ENCODE data around the gene TMEM156. TPM values are rescaled to one million over a fixed set of nuclear protein-coding genes. Genes with fewer than 3 reads are reported as not detected.

The TMEM156 gene
- total and polyA plus RNA-seq, 2 experiments from 2014 or later, result not detected

DNA sequence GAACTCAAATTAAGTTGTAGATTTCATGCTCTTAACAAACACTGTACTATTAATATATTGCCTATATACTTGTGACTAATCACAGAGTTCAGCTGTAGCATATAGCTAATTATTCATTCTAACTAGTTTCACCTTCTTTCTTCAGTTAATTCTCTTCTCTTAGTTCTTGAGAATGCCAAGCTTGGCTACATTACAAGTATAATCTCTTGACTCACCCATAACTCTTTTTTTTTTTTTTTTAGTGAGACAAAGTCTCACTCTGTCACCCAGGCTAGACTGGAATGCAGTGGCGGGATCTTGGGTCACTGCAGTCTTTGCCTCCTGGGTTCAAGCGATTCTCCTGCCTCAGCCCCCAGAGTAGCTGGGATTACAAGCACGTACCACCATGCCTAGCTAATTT, 35.2 kb upstream of the TMEM156 start:
- Histone ChIP-seq H3K27me3 (ENCODE audit: insufficient read depth) (no peaks in the 10 kb centered on the region), H3K36me3 (ENCODE audit: insufficient read depth) (no peaks in the 10 kb centered on the region), H4K20me1 (replicated peaks; ENCODE audit: insufficient read depth) (0 out of 2 replicates have a peak, but pooled peaks cover 2% of the 10 kb centered on the region), H3K9me2 (ENCODE audit: insufficient read depth) (no peaks in the 10 kb centered on the region), H3K79me2 (replicated peaks; ENCODE audit: insufficient read depth) (peaks cover 6% of the 10 kb centered on the region; the same call in 1 of the 2 replicates), H3K4me3 (no peak overlapping the region), H3K4me2 (no peak overlapping the region), H2AFZ (no peak overlapping the region), H3K4me1 (ENCODE audit: insufficient read depth) (peaks cover 17% of the 10 kb centered on the region), H3K27ac (ENCODE audit: low read depth) (no peak overlapping the region), H3F3A (replicated peaks; ENCODE audit: low read depth) (no peaks in the 10 kb centered on the region)
- H3K27me3 Mint-ChIP-seq (ENCODE audit: insufficient read depth, low read depth, poor library complexity), result peaks cover 2% of the 10 kb centered on the region
- TF ChIP-seq NANOG (IDR thresholded peaks at IDR 0.05; ENCODE audit: borderline replicate concordance) (no peak), ZNF331 (CRISPR knock-in tag; IDR thresholded peaks at IDR 0.05; ENCODE audit: low read depth) (no peak), EZH2 (IDR thresholded peaks at IDR 0.05; ENCODE audit: low read depth, unreplicated experiment) (no peak), STAT1 (IDR thresholded peaks at IDR 0.05; ENCODE audit: unreplicated experiment) (no peak), EZH2phosphoT487 (IDR thresholded peaks at IDR 0.05; ENCODE audit: unreplicated experiment) (no peak), POLR2AphosphoS5 (IDR thresholded peaks at IDR 0.05; ENCODE audit: low read depth) (no peak), ZNF114 (CRISPR knock-in tag; IDR thresholded peaks at IDR 0.05) (no peak), CREB1 (CRISPR knock-in tag; IDR thresholded peaks at IDR 0.05; ENCODE audit: low read depth) (no peak), JUNB (IDR thresholded peaks at IDR 0.05; ENCODE audit: unreplicated experiment) (no peak)
- TF ChIP-seq, protein P1, sequence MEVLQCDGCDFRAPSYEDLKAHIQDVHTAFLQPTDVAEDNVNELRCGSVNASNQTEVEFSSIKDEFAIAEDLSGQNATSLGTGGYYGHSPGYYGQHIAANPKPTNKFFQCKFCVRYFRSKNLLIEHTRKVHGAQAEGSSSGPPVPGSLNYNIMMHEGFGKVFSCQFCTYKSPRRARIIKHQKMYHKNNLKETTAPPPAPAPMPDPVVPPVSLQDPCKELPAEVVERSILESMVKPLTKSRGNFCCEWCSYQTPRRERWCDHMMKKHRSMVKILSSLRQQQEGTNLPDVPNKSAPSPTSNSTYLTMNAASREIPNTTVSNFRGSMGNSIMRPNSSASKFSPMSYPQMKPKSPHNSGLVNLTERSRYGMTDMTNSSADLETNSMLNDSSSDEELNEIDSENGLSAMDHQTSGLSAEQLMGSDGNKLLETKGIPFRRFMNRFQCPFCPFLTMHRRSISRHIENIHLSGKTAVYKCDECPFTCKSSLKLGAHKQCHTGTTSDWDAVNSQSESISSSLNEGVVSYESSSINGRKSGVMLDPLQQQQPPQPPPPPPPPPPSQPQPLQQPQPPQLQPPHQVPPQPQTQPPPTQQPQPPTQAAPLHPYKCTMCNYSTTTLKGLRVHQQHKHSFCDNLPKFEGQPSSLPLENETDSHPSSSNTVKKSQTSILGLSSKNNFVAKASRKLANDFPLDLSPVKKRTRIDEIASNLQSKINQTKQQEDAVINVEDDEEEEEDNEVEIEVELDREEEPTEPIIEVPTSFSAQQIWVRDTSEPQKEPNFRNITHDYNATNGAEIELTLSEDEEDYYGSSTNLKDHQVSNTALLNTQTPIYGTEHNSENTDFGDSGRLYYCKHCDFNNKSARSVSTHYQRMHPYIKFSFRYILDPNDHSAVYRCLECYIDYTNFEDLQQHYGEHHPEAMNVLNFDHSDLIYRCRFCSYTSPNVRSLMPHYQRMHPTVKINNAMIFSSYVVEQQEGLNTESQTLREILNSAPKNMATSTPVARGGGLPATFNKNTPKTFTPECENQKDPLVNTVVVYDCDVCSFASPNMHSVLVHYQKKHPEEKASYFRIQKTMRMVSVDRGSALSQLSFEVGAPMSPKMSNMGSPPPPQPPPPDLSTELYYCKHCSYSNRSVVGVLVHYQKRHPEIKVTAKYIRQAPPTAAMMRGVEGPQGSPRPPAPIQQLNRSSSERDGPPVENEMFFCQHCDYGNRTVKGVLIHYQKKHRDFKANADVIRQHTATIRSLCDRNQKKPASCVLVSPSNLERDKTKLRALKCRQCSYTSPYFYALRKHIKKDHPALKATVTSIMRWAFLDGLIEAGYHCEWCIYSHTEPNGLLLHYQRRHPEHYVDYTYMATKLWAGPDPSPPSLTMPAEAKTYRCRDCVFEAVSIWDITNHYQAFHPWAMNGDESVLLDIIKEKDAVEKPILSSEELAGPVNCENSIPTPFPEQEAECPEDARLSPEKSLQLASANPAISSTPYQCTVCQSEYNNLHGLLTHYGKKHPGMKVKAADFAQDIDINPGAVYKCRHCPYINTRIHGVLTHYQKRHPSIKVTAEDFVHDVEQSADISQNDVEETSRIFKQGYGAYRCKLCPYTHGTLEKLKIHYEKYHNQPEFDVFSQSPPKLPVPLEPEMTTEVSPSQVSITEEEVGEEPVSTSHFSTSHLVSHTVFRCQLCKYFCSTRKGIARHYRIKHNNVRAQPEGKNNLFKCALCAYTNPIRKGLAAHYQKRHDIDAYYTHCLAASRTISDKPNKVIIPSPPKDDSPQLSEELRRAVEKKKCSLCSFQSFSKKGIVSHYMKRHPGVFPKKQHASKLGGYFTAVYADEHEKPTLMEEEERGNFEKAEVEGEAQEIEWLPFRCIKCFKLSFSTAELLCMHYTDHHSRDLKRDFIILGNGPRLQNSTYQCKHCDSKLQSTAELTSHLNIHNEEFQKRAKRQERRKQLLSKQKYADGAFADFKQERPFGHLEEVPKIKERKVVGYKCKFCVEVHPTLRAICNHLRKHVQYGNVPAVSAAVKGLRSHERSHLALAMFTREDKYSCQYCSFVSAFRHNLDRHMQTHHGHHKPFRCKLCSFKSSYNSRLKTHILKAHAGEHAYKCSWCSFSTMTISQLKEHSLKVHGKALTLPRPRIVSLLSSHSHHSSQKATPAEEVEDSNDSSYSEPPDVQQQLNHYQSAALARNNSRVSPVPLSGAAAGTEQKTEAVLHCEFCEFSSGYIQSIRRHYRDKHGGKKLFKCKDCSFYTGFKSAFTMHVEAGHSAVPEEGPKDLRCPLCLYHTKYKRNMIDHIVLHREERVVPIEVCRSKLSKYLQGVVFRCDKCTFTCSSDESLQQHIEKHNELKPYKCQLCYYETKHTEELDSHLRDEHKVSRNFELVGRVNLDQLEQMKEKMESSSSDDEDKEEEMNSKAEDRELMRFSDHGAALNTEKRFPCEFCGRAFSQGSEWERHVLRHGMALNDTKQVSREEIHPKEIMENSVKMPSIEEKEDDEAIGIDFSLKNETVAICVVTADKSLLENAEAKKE (CRISPR knock-in tag; IDR thresholded peaks at IDR 0.05), result no peak
- TF ChIP-seq, protein P2, sequence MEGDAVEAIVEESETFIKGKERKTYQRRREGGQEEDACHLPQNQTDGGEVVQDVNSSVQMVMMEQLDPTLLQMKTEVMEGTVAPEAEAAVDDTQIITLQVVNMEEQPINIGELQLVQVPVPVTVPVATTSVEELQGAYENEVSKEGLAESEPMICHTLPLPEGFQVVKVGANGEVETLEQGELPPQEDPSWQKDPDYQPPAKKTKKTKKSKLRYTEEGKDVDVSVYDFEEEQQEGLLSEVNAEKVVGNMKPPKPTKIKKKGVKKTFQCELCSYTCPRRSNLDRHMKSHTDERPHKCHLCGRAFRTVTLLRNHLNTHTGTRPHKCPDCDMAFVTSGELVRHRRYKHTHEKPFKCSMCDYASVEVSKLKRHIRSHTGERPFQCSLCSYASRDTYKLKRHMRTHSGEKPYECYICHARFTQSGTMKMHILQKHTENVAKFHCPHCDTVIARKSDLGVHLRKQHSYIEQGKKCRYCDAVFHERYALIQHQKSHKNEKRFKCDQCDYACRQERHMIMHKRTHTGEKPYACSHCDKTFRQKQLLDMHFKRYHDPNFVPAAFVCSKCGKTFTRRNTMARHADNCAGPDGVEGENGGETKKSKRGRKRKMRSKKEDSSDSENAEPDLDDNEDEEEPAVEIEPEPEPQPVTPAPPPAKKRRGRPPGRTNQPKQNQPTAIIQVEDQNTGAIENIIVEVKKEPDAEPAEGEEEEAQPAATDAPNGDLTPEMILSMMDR (conservative IDR thresholded peaks at IDR 0.05; ENCODE audit: low read depth in 2 of 2), result no peak
- TF ChIP-seq, protein P3, sequence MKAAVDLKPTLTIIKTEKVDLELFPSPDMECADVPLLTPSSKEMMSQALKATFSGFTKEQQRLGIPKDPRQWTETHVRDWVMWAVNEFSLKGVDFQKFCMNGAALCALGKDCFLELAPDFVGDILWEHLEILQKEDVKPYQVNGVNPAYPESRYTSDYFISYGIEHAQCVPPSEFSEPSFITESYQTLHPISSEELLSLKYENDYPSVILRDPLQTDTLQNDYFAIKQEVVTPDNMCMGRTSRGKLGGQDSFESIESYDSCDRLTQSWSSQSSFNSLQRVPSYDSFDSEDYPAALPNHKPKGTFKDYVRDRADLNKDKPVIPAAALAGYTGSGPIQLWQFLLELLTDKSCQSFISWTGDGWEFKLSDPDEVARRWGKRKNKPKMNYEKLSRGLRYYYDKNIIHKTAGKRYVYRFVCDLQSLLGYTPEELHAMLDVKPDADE (IDR thresholded peaks at IDR 0.05), result no peak
- TF ChIP-seq, protein P4, sequence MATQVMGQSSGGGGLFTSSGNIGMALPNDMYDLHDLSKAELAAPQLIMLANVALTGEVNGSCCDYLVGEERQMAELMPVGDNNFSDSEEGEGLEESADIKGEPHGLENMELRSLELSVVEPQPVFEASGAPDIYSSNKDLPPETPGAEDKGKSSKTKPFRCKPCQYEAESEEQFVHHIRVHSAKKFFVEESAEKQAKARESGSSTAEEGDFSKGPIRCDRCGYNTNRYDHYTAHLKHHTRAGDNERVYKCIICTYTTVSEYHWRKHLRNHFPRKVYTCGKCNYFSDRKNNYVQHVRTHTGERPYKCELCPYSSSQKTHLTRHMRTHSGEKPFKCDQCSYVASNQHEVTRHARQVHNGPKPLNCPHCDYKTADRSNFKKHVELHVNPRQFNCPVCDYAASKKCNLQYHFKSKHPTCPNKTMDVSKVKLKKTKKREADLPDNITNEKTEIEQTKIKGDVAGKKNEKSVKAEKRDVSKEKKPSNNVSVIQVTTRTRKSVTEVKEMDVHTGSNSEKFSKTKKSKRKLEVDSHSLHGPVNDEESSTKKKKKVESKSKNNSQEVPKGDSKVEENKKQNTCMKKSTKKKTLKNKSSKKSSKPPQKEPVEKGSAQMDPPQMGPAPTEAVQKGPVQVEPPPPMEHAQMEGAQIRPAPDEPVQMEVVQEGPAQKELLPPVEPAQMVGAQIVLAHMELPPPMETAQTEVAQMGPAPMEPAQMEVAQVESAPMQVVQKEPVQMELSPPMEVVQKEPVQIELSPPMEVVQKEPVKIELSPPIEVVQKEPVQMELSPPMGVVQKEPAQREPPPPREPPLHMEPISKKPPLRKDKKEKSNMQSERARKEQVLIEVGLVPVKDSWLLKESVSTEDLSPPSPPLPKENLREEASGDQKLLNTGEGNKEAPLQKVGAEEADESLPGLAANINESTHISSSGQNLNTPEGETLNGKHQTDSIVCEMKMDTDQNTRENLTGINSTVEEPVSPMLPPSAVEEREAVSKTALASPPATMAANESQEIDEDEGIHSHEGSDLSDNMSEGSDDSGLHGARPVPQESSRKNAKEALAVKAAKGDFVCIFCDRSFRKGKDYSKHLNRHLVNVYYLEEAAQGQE (IDR thresholded peaks at IDR 0.05; ENCODE audit: unreplicated experiment), result no peak
- ATAC-seq, result no peak
- H3K9me3 Mint-ChIP-seq, result no peaks in the 10 kb centered on the region
- H3K27ac Mint-ChIP-seq, result peak overlapping the region; percentile 14; the same call in 1 of the 2 replicates
- peaks cover 18% of the 10 kb centered on the region for H3K4me1 Mint-ChIP-seq
- H3K4me3 Mint-ChIP-seq, result no peak overlapping the region
- H3K36me3 Mint-ChIP-seq (ENCODE audit: low read depth), result no peaks in the 10 kb centered on the region
- no peak for DNase-seq (ENCODE audit: low spot score)
